Breast epithelium (tissue), 3 donors: Measurements from ENCODE around the gene RABGAP1L.

Source experiments
- POLR2A ChIP-seq: fragments of 450-650 bp; IDR thresholded peaks from one replicate; pipeline ENCODE4 v1.6.1; 2016; ENCODE audit warnings: antibody characterized with exemption, mild to moderate bottlenecking, moderate library complexity
- POLR2AphosphoS5 ChIP-seq, 3 donors: sonication (generic); formaldehyde crosslinking; IDR thresholded peaks; one replicate each; pipeline ENCODE4 v1.6.1; 2017; ENCODE audit warnings: antibody characterized with exemption in 3 of 3
- TF ChIP-seq, protein P1 (sequence below), 3 donors: fragments of 450-650 bp; IDR thresholded peaks; one replicate each; pipeline ENCODE4 v1.5.1; 2016 to 2017; ENCODE audit warnings: antibody characterized with exemption in 3 of 3, mild to moderate bottlenecking in 3 of 3, moderate library complexity in 3 of 3

DNA sequence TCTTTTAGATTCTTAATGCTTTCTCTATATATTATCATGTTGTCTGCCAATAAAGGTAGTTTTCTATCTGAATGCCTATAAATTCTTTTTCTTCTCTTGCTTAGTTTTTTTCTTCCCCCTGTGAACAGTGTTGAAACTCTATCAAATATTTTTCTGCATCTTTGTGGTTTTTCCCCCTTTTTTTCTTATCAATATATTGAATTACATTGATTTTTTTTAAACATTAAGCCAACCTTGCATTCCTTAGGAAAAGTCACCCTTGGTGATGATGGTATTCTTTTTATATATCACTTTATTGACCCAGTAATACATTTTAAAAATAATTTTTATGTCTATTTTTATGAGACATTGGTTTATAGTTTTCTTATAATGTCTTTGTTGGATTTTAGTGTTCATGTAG lies 131.7 kb downstream of the RABGAP1L start:
- TF ChIP-seq, protein P1, sequence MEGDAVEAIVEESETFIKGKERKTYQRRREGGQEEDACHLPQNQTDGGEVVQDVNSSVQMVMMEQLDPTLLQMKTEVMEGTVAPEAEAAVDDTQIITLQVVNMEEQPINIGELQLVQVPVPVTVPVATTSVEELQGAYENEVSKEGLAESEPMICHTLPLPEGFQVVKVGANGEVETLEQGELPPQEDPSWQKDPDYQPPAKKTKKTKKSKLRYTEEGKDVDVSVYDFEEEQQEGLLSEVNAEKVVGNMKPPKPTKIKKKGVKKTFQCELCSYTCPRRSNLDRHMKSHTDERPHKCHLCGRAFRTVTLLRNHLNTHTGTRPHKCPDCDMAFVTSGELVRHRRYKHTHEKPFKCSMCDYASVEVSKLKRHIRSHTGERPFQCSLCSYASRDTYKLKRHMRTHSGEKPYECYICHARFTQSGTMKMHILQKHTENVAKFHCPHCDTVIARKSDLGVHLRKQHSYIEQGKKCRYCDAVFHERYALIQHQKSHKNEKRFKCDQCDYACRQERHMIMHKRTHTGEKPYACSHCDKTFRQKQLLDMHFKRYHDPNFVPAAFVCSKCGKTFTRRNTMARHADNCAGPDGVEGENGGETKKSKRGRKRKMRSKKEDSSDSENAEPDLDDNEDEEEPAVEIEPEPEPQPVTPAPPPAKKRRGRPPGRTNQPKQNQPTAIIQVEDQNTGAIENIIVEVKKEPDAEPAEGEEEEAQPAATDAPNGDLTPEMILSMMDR (IDR thresholded peaks at IDR 0.05): no peak
- TF ChIP-seq POLR2AphosphoS5 (IDR thresholded peaks at IDR 0.05): no peak
- TF ChIP-seq POLR2A: no peak
